Measurements from ENCODE around the gene APOB. TPM values are rescaled to one million over a fixed set of nuclear protein-coding genes. Genes with fewer than 3 reads are reported as not detected.
"Not testable (repeated sequence)": the region's sequence is repeated elsewhere in the genome, so short reads cannot be mapped to it uniquely, and the experiment has no call there.

Gene APOB
- total RNA-seq, 1 donor from 2014 or later: 0.20 TPM

DNA sequence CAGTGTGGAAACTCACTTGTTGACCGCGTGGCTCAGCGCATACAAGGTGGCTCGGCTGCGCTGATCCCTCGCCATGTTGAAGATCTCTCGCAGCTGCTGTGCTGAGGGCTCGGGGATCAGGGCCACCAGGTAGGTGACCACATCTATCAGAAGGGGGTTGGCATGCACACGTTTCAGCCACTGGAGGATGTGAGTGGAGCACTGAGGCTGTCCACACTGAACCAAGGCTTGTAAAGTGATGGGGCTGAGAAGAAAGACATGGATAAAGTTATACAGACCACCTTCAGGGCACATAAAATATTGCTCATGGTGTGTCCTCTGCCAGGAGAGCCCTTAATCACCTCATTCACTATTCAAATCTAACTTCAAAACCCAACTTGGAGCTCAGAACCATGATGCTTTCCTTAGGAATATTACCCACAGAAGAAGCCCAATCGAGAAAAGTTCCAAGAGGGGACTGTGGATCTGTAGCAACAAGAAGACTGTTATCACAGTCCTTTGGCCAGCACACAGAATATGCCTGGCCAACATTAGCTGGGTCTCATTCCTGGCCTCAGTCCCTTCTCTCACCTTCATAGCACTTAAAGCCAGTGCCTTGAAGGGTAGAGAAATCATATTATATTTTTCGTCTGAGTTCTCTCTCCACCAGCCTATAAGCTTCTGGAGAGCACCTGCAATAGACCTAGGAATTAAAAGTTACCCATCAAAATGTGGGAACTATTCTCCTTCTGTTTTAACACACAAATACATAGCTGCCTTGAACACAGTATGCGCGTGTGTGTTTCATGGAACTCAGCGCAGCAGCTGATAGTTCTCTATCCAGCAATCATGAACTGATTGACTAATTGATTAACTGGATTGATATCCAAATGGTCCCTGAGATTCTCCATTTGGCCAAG, 11.3 kb downstream of the APOB start:
- no peak for ATAC-seq

GRCh38 chr2:21030983-21031968, 12.6 kb downstream of the APOB start:
- no peak for ATAC-seq

DNA sequence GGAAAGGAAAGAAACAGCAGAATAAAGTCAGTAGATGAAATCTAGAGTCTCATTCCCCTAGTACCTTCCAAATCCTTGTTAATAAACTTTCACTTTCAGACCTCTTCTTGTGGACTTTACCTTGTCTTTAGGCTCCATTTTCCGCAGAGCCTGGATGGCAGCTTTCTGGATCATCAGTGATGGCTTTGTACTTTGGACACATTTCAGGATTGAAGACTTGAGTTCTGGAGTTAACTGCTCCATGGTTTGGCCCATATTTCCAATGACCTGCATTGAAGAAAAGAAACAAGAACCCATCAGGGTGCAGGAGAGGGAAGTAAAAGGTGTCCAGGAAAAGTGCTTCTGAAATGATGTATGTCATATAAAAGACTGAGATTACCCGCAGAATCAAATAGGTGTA, 14.4 kb downstream of the APOB start:
- no peak for ATAC-seq

- not testable (repeated sequence) for ATAC-seq
Measured at GRCh38 chr2:21028951-21029350, 14.9 kb downstream of the APOB start.

GRCh38 chr2:21028021-21028947, 15.6 kb downstream of the APOB start:
- no peak for ATAC-seq

DNA sequence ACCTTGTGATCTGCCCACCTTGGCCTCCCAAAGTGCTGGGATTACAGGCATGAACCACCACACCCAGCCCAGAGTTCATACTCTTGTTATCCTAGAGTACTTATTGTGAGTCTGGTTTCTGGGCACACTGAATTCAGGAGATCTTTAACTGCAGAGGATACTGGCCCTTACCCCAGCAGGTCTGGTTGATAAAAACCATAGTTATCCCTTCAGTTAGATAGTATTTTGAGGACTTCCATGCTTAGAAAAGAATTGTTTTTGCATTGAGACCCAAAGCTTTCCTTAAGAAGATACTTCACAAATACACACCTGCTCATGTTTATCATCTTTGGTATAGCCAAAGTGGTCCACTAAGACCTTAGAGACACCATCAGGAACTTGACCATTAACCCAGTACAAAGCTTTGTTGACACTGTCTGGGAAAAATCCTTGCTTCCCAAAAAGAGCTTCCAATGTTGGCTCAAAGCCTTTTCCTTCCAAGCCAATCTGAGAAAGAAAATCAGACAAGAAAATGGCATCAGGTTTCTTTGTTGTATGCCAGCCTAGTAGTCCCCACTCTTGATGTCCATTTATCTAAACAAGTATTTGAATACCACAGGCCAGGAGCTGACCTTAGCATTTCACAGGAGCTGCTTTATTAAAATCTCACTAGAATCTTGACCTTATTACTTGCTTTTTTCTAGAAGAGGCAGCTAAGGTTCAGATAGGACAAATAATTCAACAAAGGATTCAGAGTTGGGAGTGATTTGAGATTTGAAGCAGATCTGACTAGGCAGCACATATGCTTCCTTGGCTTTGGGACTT, 17.2 kb downstream of the APOB start:
- no peak for ATAC-seq

DNA sequence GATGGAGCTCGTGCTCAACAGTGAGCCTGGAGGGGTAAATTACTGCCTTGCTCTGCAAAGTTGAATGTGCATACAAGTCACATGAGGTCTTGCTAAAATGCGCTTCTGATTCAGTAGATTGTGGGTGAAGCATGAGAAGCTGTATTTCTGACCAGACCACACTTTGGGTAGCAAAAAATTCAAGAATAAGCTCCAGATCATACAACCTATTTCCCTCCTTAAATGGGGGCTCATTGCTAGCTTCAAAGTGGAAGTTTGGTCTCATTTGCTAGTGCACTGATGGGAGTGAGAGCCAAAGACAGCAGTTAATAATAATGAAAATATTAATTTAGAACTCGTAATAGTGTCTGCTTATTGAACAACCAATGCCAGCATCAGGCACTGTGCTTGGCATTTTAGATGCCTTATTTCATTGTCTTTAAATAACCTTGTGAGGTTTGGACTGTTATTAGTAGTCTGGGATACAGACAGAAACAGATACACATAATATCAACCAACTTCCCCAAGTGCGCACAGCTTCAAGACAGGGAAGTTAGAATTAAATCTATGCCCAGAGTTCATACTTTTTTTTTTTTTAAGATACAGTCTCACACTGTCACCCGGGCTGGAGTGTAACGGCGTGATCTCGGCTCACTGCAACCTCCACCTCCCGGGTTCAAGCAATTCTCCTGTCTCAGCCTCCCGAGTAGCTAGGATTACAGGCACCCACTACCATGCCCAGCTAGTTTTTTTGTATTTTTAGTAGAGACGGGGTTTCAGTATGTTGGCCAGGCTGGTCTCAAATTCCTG, 18.0 kb downstream of the APOB start:
- ATAC-seq: no peak

DNA sequence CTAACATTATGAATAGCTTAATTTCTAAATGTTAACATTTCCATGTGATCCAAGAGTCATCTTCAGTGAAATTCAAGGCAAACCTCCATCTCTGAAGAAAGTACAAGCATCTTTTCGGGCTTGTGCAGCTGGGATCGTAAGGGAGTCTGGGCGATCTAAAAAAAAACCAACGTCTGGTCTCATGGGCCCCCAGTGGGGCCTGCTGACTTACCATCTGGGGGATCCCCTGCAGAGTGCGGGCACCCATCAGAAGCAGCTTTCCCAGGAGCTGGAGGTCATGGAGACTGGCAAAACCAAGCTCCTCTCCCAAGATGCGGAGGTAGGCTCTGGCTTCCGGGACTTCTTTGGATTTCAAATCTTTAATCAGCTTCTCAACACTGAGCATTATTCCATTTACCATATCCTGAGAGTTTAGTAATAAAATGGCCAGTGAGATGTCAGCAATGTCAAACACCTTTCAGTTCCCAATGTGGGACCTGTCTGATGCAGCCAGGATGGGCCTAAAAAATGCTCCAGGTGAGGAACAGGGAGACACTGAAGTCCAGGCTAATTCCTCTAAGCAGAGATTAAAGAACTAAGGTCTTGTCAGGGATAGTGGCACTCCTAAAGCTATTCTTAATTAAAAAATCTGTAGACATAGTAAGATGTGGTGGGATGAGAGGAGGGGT, 19.0 kb downstream of the APOB start:
- no peak for ATAC-seq

DNA sequence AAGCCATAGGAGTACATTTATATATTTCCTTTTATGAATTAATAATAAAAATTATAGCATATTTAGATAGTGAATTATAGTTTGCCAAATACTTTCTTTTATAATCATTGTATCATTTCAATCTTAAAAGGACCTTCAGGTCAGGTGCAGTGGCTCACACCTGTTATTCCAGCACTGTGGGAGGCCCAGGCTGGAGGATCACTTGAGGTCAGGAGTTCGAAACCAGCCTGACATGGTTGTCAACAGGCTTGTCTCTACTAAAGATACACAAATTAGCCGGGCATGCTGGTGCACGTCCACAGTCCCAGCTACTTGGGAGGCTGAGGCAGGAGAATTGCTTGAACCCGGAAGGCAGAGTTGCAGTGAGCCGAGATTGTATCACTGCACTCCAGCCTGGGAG, 19.7 kb downstream of the APOB start:
- no peak for ATAC-seq

GRCh38 chr2:21023419-21024181, 20.3 kb downstream of the APOB start:
- ATAC-seq: no peak

DNA sequence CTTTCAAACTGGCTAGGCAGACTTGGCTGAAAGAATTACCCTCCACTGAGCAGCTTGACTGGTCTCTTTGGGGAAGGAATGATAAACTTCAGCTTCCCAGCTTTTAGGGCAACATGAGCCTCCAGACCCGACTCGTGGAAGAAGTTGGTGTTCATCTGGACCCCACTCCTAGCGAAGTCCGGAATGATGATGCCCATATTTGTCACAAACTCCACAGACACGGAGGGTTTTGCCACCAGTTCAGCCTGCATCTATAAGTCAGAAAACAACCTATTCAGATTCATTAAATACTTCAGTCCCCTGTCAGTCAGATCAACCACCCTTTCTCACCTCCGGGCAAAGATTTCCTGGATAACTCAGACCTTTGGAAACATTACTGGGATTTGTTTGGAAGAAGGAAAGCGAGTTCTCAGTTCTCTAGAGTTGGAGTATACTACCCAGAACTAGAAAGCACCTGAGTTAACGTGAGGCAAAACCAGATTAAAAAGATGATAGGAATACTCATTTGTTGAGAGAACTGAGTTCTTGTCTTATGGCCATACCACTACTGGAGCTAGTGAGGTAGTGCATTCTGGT, 21.0 kb downstream of the APOB start:
- ATAC-seq: no peak

DNA sequence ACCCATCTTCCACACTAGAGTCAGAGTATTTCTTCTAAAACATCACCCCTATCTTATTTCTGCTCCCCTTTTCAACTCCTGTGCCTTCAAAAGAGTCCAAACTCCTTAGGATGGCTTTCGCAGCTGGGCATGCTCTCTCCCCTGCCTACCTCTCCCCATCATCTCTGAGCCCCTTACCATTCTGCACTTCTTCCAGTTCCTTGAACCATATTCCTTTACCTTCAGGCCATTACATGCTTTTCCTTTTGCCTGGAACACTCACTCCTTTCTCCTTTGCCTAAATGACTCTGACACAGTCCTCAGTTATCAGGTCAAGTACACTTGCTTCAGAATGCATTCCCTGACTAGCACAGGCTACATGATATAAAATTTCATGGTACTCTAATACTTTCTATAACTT, 22.4 kb downstream of the APOB start:
- ATAC-seq: no peak

DNA sequence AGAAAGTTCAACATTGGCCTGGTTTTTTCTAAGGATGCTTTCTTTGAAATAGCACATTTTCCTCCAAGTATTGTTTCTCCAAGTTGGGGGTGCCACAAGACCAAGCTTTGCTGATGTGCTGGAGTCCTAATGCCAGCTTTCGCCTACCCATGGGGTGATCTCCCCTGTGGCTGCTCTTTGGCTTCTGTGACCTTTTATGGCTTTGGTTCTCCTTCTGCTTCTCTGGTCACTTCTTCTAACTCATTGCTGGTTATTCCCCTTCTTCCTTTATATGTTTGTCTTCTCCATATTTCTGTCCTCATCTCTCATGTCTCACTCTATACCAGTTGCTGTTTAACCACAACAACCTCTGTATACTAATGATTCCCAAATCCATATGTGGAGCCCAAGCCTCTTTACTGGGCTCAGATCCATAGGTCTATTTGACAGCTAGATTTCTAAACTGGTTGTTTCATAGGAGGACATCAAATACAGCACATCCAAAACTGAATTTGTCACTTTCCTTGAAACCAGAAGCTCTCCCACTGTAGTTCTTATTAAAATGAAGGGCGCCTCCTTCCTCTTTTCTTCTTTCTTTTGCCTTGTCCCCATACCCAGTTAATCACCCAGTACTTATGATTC, 23.1 kb downstream of the APOB start:
- no peak for ATAC-seq

- ATAC-seq: no peak
Measured at GRCh38 chr2:21020031-21020667, 23.7 kb downstream of the APOB start.

- no peak for ATAC-seq
Measured at GRCh38 chr2:21019678-21020021, 24.2 kb downstream of the APOB start.

DNA sequence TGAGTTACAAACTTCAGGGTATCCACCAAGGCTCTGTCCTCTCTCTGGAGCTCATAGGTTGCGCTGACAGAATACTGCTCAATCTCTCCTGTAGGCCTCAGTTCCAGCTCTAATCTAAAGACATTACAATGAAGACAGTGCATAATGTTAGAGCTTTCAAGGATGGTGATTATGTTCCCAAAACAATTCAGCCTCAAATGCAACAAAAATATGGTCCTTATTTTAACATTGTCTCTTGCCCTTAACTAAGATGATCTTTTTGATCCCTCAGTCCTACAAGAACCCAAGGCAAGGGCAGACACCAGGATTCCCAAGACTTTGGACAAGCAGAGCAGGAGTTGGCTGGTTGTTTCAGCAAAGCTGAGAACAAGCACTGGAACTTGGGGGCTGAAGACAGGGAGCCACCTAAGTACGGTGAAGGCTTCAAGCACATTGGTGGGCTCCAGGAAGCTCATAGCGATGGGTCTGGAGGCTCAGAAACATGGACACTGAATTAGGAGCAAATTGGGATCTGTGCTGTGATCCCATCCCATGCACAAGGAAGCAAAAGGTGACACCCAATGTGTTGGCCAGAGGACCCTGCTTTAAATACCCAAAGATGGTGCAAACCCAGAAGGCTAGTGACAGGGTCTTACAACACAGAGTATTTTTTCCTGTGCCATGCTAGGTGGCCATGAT, 24.7 kb downstream of the APOB start:
- ATAC-seq: no peak

GRCh38 chr2:21018290-21018689, 25.6 kb downstream of the APOB start:
- no peak for ATAC-seq
